Nephron progenitor cell (in vitro differentiated cells): ENCODE results near the gene CAPN3.

Source experiments
- DNase-seq: peaks from one replicate; pipeline ENCODE4 v3.0.0; 2021
- H3K27ac Mint-ChIP-seq: 2 replicates; pipeline ENCODE4 v1.8.0; 2021; ENCODE audit warnings: mild to moderate bottlenecking, moderate library complexity, mixed read lengths
- H3K27me3 Mint-ChIP-seq: 2 replicates; pipeline ENCODE4 v1.8.0; 2021; ENCODE audit warnings: mild to moderate bottlenecking, low read depth, mixed read lengths; ENCODE audit not compliant: poor library complexity
- H3K36me3 Mint-ChIP-seq: 2 replicates; pipeline ENCODE4 v1.8.0; 2021; ENCODE audit warnings: low read depth, mixed read lengths
- H3K4me1 Mint-ChIP-seq: 2 replicates; pipeline ENCODE4 v1.8.0; 2021; ENCODE audit warnings: mixed read lengths
- H3K4me3 Mint-ChIP-seq: 2 replicates; pipeline ENCODE4 v1.8.0; 2021; ENCODE audit warnings: mild to moderate bottlenecking, moderate library complexity, mixed read lengths
- H3K9me3 Mint-ChIP-seq: 2 replicates; pipeline ENCODE4 v1.8.0; 2021; ENCODE audit warnings: mild to moderate bottlenecking, moderate library complexity, mixed read lengths
- TF ChIP-seq, protein P1 (sequence below): fragments of 200-600 bp; sonication (generic); IDR thresholded peaks from 2 replicates; pipeline ENCODE4 v1.5.0; 2021; ENCODE audit warnings: antibody characterized with exemption

Gene CAPN3

GRCh38 chr15:42408178-42408577 lies 48.9 kb downstream of the CAPN3 start:
- Mint-ChIP-seq H3K27me3 (peaks cover 6% of the 10 kb centered on the region), H3K9me3 (no peaks in the 10 kb centered on the region), H3K4me3 (no peak overlapping the region), H3K4me1 (peaks cover 17% of the 10 kb centered on the region), H3K36me3 (peaks cover 26% of the 10 kb centered on the region), H3K27ac (no peak overlapping the region)
- TF ChIP-seq, protein P1, sequence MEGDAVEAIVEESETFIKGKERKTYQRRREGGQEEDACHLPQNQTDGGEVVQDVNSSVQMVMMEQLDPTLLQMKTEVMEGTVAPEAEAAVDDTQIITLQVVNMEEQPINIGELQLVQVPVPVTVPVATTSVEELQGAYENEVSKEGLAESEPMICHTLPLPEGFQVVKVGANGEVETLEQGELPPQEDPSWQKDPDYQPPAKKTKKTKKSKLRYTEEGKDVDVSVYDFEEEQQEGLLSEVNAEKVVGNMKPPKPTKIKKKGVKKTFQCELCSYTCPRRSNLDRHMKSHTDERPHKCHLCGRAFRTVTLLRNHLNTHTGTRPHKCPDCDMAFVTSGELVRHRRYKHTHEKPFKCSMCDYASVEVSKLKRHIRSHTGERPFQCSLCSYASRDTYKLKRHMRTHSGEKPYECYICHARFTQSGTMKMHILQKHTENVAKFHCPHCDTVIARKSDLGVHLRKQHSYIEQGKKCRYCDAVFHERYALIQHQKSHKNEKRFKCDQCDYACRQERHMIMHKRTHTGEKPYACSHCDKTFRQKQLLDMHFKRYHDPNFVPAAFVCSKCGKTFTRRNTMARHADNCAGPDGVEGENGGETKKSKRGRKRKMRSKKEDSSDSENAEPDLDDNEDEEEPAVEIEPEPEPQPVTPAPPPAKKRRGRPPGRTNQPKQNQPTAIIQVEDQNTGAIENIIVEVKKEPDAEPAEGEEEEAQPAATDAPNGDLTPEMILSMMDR: no peak
- DNase-seq: no peak

DNA sequence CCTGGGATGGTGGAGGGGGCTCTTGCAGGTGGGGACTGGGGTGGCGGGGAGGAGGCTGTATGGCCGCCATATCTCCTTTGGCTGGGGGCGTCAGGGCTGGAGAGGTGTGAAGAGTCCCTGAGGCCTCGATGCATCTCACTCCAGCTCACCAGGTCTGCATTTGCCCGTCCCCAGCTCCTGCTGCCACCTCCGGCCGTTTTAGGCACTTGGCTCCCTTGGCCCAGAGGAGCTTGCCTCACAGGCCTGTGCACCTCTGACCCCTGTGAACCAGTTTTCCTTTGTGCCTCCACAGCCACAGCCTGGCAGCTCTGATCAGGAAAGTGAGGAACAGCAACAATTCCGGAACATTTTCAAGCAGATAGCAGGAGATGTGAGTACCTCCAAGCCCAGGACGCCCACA lies 49.7 kb downstream of the CAPN3 start:
- Mint-ChIP-seq H3K36me3 (peaks cover 31% of the 10 kb centered on the region), H3K27ac (no peak overlapping the region), H3K4me3 (no peak overlapping the region), H3K4me1 (peaks cover 17% of the 10 kb centered on the region), H3K9me3 (no peaks in the 10 kb centered on the region), H3K27me3 (peaks cover 3% of the 10 kb centered on the region)
- TF ChIP-seq, protein P1: no peak
- DNase-seq: no peak

DNA sequence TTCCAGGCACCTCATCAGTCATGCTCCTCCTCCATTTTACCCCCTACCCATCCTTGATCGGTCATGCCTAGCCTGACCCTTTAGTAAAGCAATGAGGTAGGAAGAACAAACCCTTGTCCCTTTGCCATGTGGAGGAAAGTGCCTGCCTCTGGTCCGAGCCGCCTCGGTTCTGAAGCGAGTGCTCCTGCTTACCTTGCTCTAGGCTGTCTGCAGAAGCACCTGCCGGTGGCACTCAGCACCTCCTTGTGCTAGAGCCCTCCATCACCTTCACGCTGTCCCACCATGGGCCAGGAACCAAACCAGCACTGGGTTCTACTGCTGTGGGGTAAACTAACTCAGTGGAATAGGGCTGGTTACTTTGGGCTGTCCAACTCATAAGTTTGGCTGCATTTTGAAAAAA lies 52.6 kb downstream of the CAPN3 start:
- no peak for DNase-seq
- no peaks in the 10 kb centered on the region for H3K27me3 Mint-ChIP-seq

DNA sequence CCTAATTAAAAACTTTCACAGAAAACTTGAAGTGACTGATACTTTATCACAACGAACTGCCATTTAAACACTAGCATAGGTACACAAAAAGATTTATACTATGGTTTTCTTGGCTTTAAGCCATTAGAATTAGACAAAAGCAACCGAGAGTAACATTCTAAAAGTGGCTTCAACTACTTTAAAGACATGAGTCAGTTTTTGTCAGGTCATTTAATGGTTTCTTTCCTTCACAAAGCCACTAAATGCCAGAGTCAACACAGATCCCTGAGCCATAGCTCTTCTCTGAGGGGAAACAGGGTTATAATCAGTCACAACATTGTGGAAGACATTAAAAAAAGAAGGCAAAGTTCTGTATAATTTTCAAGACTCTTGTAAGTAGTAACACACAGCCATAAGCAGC lies 54.6 kb downstream of the CAPN3 start:
- Mint-ChIP-seq H3K27me3 (no peaks in the 10 kb centered on the region), H3K27ac (no peak overlapping the region), H3K4me3 (no peak overlapping the region), H3K4me1 (peaks cover 17% of the 10 kb centered on the region), H3K36me3 (peaks cover 52% of the 10 kb centered on the region), H3K9me3 (no peaks in the 10 kb centered on the region)
- TF ChIP-seq, protein P1: no peak
- no peak for DNase-seq

More for the DNA sequence above, 52.6 kb downstream of the CAPN3 start:
- no peak overlapping the region for H3K4me3 Mint-ChIP-seq
- H3K9me3 Mint-ChIP-seq: no peaks in the 10 kb centered on the region
- peak overlapping the region; percentile 22 for H3K27ac Mint-ChIP-seq
- peaks cover 17% of the 10 kb centered on the region for H3K4me1 Mint-ChIP-seq
- TF ChIP-seq, protein P1: no peak
- H3K36me3 Mint-ChIP-seq: peaks cover 39% of the 10 kb centered on the region

- H3K9me3 Mint-ChIP-seq: no peaks in the 10 kb centered on the region
- no peak for DNase-seq
- TF ChIP-seq, protein P1: no peak
- H3K4me1 Mint-ChIP-seq: no peaks in the 10 kb centered on the region
- peaks cover 52% of the 10 kb centered on the region for H3K36me3 Mint-ChIP-seq
- no peak overlapping the region for H3K27ac Mint-ChIP-seq
- H3K27me3 Mint-ChIP-seq: no peaks in the 10 kb centered on the region
- H3K4me3 Mint-ChIP-seq: no peak overlapping the region
Observed at GRCh38 chr15:42419369-42419768, 60.1 kb downstream of the CAPN3 start.

DNA sequence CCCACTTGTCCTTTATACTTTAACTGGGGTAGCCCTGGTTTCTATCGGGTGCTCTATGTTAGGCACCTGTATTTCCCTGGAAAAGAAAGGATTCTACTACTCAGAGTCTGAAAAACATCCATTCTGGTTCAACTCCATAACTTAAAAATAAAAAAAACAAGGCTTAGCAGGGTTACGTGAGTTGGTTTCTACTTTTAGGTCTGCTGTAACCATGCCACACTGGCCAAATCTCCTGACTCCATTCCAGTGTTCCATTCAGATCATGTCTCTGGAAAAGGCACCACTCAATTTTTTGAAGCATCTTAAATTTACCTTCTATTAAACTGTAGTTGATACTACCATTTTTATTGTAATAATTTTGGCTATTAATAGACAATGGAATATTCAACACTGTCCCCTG lies 62.1 kb downstream of the CAPN3 start:
- Mint-ChIP-seq H3K36me3 (peaks cover 61% of the 10 kb centered on the region), H3K9me3 (no peaks in the 10 kb centered on the region), H3K4me3 (no peak overlapping the region), H3K27ac (no peak overlapping the region), H3K4me1 (no peaks in the 10 kb centered on the region), H3K27me3 (no peaks in the 10 kb centered on the region)
- DNase-seq: no peak
- TF ChIP-seq, protein P1: no peak
